ENCODE data around the gene RCCD1. TPM values are rescaled to one million over a fixed set of nuclear protein-coding genes. Genes with fewer than 3 reads are reported as not detected.
A peak's percentile ranks its signal among the peaks of the same experiment; 100 is the strongest.

RCCD1 gene
- total and polyA plus RNA-seq, 9 of the 15 experiments (the other 6 are each of a cell fraction or from before 2014, with no cell fraction given): 11.1 to 51.4 (median 24.7) TPM

GRCh38 chr15:90986790-90987507 is 32.3 kb downstream of the RCCD1 start:
- no peaks in the 10 kb centered on the region for H3K9me1 ChIP-seq (ENCODE audit: control insufficient read depth, insufficient read depth, low read length)
- peaks cover 94% of the 10 kb centered on the region for H3K79me2 ChIP-seq (ENCODE audit: control insufficient read depth, insufficient read depth, low read length)
- ChIA-PET POLR2A (interaction anchor here (1.2 to 5.6 kb wide), 5 partner anchors 8 to 54 kb away, joined by 3 to 51 read pairs (median 6); partner anchors contain the start of genes HDDC3 and VPS33B), CTCF (ENCODE audit: low intra/inter-chr PET ratio) (no interaction called here)
- FAIRE-seq (no peak), DNase-seq (ENCODE audit: extremely low read depth in 1 of 4, low spot score in 3 of 4) (no peak), ATAC-seq (no peak)
- WGBS (ENCODE audit: insufficient coverage, low coverage, missing lambda C conversion rate): 78% methylated on average over 11 of the region's 11 CpGs
- H3K9me3 ChIP-seq (replicated peaks; ENCODE audit: control insufficient read depth, insufficient read depth, low read depth, low read length): no peaks in the 10 kb centered on the region
- H3K4me2 ChIP-seq (ENCODE audit: insufficient read depth, low read length): no peak overlapping the region
- BruUV-seq (replicated peaks): no TSS peak
- peaks cover 9% of the 10 kb centered on the region; the same call in 1 of the 2 replicates for H4K20me1 ChIP-seq (replicated peaks; ENCODE audit: control insufficient read depth, insufficient read depth, low read length)
- in situ Hi-C loops (cut with MboI): no loop called here
- H3K27me3 ChIP-seq (ENCODE audit: control insufficient read depth in 2 of 2, insufficient read depth in 2 of 2, low read length in 2 of 2): no peaks in the 10 kb centered on the region
- intact Hi-C loops (cut with micrococcal nuclease): no loop called here
- H3K4me3 ChIP-seq: no peak overlapping the region
- no peak overlapping the region; the same call in 2 of the 3 replicates for H3K27ac ChIP-seq (ENCODE audit: extremely low read depth, low read depth, low read length)
- H2AFZ ChIP-seq (ENCODE audit: low read depth, low read length): no peak overlapping the region
- H3K9ac ChIP-seq (ENCODE audit: insufficient read depth in 1 of 2, low read depth in 2 of 2, low read length in 2 of 2): peak overlapping the region; percentile 4 to 48; a peak in 1 of 4 replicates
- peaks cover 21 to 29% of the 10 kb centered on the region in 2 experiments; a peak in 4 of 5 replicates for H3K4me1 ChIP-seq (replicated peaks in 1 of 2; ENCODE audit: control insufficient read depth in 2 of 2, insufficient read depth in 2 of 2, low read length in 2 of 2)
- H3K36me3 ChIP-seq (ENCODE audit: control insufficient read depth, insufficient read depth, low read length): peaks cover 45% of the 10 kb centered on the region
- TF ChIP-seq MLLT1 (IDR thresholded peaks at IDR 0.05): 0 out of 4 replicates have a peak, but pooled peaks of 1 of the 2 experiments have one; percentile 26
- no peak for TF ChIP-seq TRIM28 (IDR thresholded peaks at IDR 0.05)

Measured in K562 (cell line).